Gastroesophageal sphincter (tissue), 4 donors: ENCODE data around the gene RAPGEF2. TPM values are rescaled to one million over a fixed set of nuclear protein-coding genes. Genes with fewer than 3 reads are reported as not detected.

Experiments used
- ATAC-seq: fragments of 150-250 bp; one replicate; pipeline ENCODE4 v1.9.1; 2016; ENCODE audit warnings: mild to moderate bottlenecking, moderate library complexity
- H3K27ac ChIP-seq, 4 donors: fragments of 200-600 bp; sonication (generic) in 3 of 4; 1 replicate in 3 of 4; 2 replicates in 1 of 4; pipeline ENCODE4 v1.5.1; 2016 to 2019
- H3K27me3 ChIP-seq: fragments of 200-600 bp; sonication (generic); one replicate; pipeline ENCODE4 v1.5.1; 2019
- H3K36me3 ChIP-seq, 2 donors: fragments of 200-600 bp; sonication (generic); one replicate each; pipeline ENCODE4 v1.5.1; 2019; ENCODE audit warnings: control low read depth in 1 of 2
- H3K4me1 ChIP-seq, 3 donors: fragments of 200-600 bp; sonication (generic); 1 replicate in 2 of 3; 2 replicates in 1 of 3; pipeline ENCODE4 v1.5.1; 2016 to 2019; ENCODE audit warnings: control low read depth in 2 of 3
- H3K4me3 ChIP-seq, 2 donors: fragments of 200-600 bp; sonication (generic); one replicate each; pipeline ENCODE4 v1.5.1; 2019; ENCODE audit warnings: mild to moderate bottlenecking in 1 of 2, moderate library complexity in 1 of 2
- H3K9me3 ChIP-seq, 3 donors: fragments of 200-600 bp; sonication (generic); one replicate each; pipeline ENCODE4 v1.5.1; 2017 to 2019; ENCODE audit warnings: control low read depth in 2 of 3
- EP300 ChIP-seq: sonication (generic); formaldehyde crosslinking; IDR thresholded peaks from one replicate; pipeline ENCODE4 v1.6.1; 2017; ENCODE audit warnings: antibody characterized with exemption, mild to moderate bottlenecking
- POLR2A ChIP-seq, 2 donors: fragments of 450-650 bp; IDR thresholded peaks; one replicate each; pipeline ENCODE4 v1.6.1; 2017; ENCODE audit warnings: antibody characterized with exemption in 2 of 2, mild to moderate bottlenecking in 2 of 2, moderate library complexity in 1 of 2
- POLR2AphosphoS5 ChIP-seq: sonication (generic); formaldehyde crosslinking; IDR thresholded peaks from one replicate; pipeline ENCODE4 v1.6.1; 2017; ENCODE audit warnings: antibody characterized with exemption
- WGBS, 2 donors: methylation state at CpG; one replicate each; pipeline ENCODE4 v1.1.5; 2018; ENCODE audit warnings: low coverage in 1 of 2; 5-methylcytosine and 5-hydroxymethylcytosine counted together
- total RNA-seq, 4 donors: library from RNA; depleted of rRNA; stranded (reverse); fragments of >200 nt; gene quantifications; one replicate each; pipeline ENCODE4 v1.1.0, GENCODE V29; 2016
- TF ChIP-seq, protein P1 (sequence below), 4 experiments: fragments of 200-600 bp in 2 of 4; fragments of 450-650 bp in 2 of 4; sonication (generic) in 1 of 4; IDR thresholded peaks; one replicate each; pipeline ENCODE4 v1.5.1; 2017 to 2019; ENCODE audit warnings: antibody characterized with exemption in 4 of 4, mild to moderate bottlenecking in 2 of 4, moderate library complexity in 2 of 4

Gene RAPGEF2
- total RNA-seq, 4 donors from 2014 or later, result 49.5 to 67.5 (median 60.9) TPM

DNA sequence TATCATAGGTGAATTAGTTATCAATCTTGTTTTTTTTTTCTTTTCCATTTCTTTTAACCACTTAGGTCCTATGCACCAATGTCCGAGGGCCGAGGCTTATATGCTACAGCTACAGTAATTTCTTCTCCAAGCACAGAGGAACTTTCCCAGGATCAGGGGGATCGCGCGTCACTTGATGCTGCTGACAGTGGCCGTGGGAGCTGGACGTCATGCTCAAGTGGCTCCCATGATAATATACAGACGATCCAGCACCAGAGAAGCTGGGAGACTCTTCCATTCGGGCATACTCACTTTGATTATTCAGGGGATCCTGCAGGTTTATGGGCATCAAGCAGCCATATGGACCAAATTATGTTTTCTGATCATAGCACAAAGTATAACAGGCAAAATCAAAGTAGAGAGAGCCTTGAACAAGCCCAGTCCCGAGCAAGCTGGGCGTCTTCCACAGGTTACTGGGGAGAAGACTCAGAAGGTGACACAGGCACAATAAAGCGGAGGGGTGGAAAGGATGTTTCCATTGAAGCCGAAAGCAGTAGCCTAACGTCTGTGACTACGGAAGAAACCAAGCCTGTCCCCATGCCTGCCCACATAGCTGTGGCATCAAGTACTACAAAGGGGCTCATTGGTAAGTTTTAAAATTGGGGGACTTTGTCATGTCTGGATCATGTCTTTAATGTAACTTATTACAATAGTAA lies 250.7 kb downstream of the RAPGEF2 start:
- no peak for ATAC-seq
- H3K27ac ChIP-seq, result no peak overlapping the region
- 91 to 93% methylated on average over 5 to 8 of the region's 15 CpGs for WGBS, 2 donors
- peaks cover 5 to 98% of the 10 kb centered on the region in 2 donors for H3K36me3 ChIP-seq
- no peak overlapping the region for H3K4me3 ChIP-seq
- peaks cover 0 to 4% (median 0%) of the 10 kb centered on the region in 3 donors for H3K4me1 ChIP-seq
- TF ChIP-seq, protein P1, sequence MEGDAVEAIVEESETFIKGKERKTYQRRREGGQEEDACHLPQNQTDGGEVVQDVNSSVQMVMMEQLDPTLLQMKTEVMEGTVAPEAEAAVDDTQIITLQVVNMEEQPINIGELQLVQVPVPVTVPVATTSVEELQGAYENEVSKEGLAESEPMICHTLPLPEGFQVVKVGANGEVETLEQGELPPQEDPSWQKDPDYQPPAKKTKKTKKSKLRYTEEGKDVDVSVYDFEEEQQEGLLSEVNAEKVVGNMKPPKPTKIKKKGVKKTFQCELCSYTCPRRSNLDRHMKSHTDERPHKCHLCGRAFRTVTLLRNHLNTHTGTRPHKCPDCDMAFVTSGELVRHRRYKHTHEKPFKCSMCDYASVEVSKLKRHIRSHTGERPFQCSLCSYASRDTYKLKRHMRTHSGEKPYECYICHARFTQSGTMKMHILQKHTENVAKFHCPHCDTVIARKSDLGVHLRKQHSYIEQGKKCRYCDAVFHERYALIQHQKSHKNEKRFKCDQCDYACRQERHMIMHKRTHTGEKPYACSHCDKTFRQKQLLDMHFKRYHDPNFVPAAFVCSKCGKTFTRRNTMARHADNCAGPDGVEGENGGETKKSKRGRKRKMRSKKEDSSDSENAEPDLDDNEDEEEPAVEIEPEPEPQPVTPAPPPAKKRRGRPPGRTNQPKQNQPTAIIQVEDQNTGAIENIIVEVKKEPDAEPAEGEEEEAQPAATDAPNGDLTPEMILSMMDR (IDR thresholded peaks at IDR 0.05), result no peak
- TF ChIP-seq POLR2A (IDR thresholded peaks at IDR 0.05), result no peak
- H3K27me3 ChIP-seq, result no peaks in the 10 kb centered on the region
- H3K9me3 ChIP-seq, result no peaks in the 10 kb centered on the region

DNA sequence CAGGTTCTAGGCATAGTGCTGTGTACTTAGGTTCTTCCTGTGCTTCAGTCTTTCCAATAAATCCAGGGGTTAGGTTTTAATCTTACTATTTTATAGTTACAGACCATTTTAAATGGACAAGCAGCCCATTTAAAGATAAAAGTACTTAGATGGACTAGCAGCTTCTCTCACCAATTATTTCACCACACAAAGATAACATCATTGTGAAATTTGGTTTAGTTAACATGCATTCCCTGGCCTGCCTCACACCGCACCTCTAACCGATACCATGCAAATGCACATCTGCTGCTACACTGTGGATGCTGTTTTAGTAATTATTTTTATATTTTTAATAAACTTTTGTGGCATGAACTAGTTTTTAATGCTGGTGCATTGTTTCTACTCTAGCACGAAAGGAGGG lies 252.6 kb downstream of the RAPGEF2 start:
- Histone ChIP-seq H3K36me3 (peaks cover 5 to 99% of the 10 kb centered on the region in 2 donors), H3K27me3 (no peaks in the 10 kb centered on the region), H3K27ac (no peak overlapping the region), H3K9me3 (no peaks in the 10 kb centered on the region), H3K4me1 (peaks cover 0 to 4% (median 0%) of the 10 kb centered on the region in 3 donors), H3K4me3 (no peak overlapping the region)
- TF ChIP-seq EP300 (no peak), POLR2A (IDR thresholded peaks at IDR 0.05) (no peak), POLR2AphosphoS5 (no peak)
- TF ChIP-seq, protein P1 (IDR thresholded peaks at IDR 0.05), result no peak
- no peak for ATAC-seq
- 89 to 96% methylated on average over 3 of the region's 3 CpGs for WGBS, 2 donors

DNA sequence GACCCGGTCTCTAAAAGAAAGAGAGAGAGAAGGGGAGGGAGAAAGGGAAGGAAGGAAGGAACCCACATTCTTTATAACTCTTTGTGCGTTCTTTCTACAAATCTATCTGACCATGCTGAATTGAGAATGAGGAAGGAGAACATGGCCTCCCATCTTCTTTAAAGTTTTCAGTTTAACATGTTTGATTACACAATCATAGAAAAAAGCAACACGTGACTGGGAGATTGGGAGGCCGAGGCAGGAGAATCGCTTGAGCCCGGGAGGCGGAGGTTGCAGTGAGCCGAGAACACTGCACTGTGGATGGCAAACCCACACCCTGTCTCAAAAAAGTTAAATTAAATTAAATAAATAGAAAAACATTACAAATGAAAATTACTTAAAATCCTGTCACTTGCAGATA lies 254.5 kb downstream of the RAPGEF2 start:
- Histone ChIP-seq H3K27me3 (no peaks in the 10 kb centered on the region), H3K9me3 (no peaks in the 10 kb centered on the region), H3K36me3 (peaks cover 5 to 94% of the 10 kb centered on the region in 2 donors), H3K27ac (no peak overlapping the region), H3K4me1 (peaks cover 0 to 4% (median 0%) of the 10 kb centered on the region in 3 donors), H3K4me3 (no peak overlapping the region)
- 88 to 92% methylated on average over 5 to 8 of the region's 8 CpGs for WGBS, 2 donors
- ATAC-seq, result no peak
- TF ChIP-seq, protein P1 (IDR thresholded peaks at IDR 0.05), result no peak
- TF ChIP-seq POLR2AphosphoS5, result no peak
- TF ChIP-seq POLR2A (IDR thresholded peaks at IDR 0.05), result no peak
- no peak for TF ChIP-seq EP300

DNA sequence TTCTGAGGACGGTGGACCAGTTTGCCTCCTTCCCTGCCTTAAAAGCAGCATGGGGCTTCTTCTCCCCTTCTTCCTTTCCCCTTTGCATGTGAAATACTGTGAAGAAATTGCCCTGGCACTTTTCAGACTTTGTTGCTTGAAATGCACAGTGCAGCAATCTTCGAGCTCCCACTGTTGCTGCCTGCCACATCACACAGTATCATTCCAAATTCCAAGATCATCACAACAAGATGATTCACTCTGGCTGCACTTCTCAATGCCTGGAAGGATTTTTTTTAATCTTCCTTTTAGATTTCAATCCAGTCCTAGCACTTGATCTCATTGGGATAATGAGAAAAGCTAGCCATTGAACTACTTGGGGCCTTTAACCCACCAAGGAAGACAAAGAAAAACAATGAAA lies 255.3 kb downstream of the RAPGEF2 start:
- peak overlapping the region in 2 of 4 donors; percentile 2 to 3 for H3K27ac ChIP-seq
- ATAC-seq, result peak; percentile 53
- no peak overlapping the region for H3K4me3 ChIP-seq
- WGBS, 2 donors, result 34 to 48% methylated on average over 2 of the region's 2 CpGs
- TF ChIP-seq, protein P1 (IDR thresholded peaks at IDR 0.05), result no peak
- TF ChIP-seq POLR2A (IDR thresholded peaks at IDR 0.05) (no peak), EP300 (no peak), POLR2AphosphoS5 (no peak)
- peaks cover 0 to 4% (median 0%) of the 10 kb centered on the region in 3 donors for H3K4me1 ChIP-seq
- H3K9me3 ChIP-seq, result no peaks in the 10 kb centered on the region
- H3K36me3 ChIP-seq, result peaks cover 5 to 86% of the 10 kb centered on the region in 2 donors
- H3K27me3 ChIP-seq, result no peaks in the 10 kb centered on the region

DNA sequence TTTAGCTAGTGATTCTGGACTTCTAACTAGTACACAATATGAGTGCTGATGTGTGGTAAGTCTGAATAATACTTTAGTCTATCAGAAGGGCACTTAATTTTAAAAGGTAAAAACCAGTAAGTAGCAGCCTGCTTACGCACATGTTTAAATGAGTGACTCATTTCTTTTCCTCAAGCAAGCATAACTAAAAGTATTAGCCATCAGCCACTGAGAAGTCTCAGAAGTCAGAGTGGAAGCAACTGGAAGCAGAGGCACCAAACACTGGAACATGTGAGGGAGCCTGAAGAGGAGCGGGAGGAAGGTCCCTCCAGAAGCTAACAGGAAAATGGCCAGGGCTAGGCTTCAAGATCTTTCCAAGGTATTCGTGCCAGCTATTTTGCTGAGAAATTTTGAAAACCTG lies 257.7 kb downstream of the RAPGEF2 start:
- no peaks in the 10 kb centered on the region for H3K27me3 ChIP-seq
- 67 to 71% methylated on average over 3 of the region's 3 CpGs for WGBS, 2 donors

More for the DNA sequence above, 257.7 kb downstream of the RAPGEF2 start:
- no peak overlapping the region for H3K27ac ChIP-seq
- ATAC-seq, result no peak
- TF ChIP-seq EP300 (no peak), POLR2A (IDR thresholded peaks at IDR 0.05) (no peak), POLR2AphosphoS5 (no peak)
- TF ChIP-seq, protein P1 (IDR thresholded peaks at IDR 0.05), result no peak
- H3K9me3 ChIP-seq, result no peaks in the 10 kb centered on the region
- H3K4me1 ChIP-seq, result peaks cover 0 to 4% (median 0%) of the 10 kb centered on the region in 3 donors
- no peak overlapping the region for H3K4me3 ChIP-seq
- H3K36me3 ChIP-seq, result peaks cover 0 to 66% of the 10 kb centered on the region in 2 donors
